GM12878 (cell line): ENCODE data around the gene PRCC. TPM values are rescaled to one million over a fixed set of nuclear protein-coding genes. Genes with fewer than 3 reads are reported as not detected.

ENCODE experiments used
- ATAC-seq: fragments of 200-7000 bp; cut with Tn5 transposase; 3 replicates; pipeline ENCODE4 v1.9.1; 2020; ENCODE audit warnings: mild to moderate bottlenecking, moderate library complexity
- BruUV-seq: library from RNA; stranded (reverse); fragments of 400-500 nt; replicated peaks from 2 replicates; lab custom pipeline; 2021; lab: Mats Ljungman, UMichigan
- CTCF ChIA-PET: fragments of 300-600 bp; sonication (Branson Sonifier 250); formaldehyde crosslinking; extraction: SDS; loops from one replicate; lab custom pipeline; 2021; ENCODE audit warnings: inconsistent platforms; lab: Yijun Ruan, JAX
- POLR2A ChIA-PET: fragments of 350-600 bp; formaldehyde crosslinking; extraction: SDS; loops from one replicate; lab custom pipeline; 2021; ENCODE audit warnings: inconsistent platforms; lab: Charles Lee
- RAD21 ChIA-PET: fragments of 300-600 bp; sonication (Branson Sonifier 250); formaldehyde crosslinking; loops from one replicate; lab custom pipeline; 2023; ENCODE audit warnings: antibody characterized with exemption; ENCODE audit not compliant: unreplicated experiment; lab: Charles Lee
- SMC1A ChIA-PET: fragments of 300-600 bp; sonication (Branson Sonifier 250); formaldehyde crosslinking; loops from one replicate; lab custom pipeline; 2023; ENCODE audit not compliant: unreplicated experiment, uncharacterized antibody; lab: Charles Lee
- DNase-seq: peaks from one replicate; pipeline ENCODE4 v3.0.0-alpha.2; 2011; ENCODE audit warnings: low read depth, low spot score
- FAIRE-seq: peaks from 3 replicates; lab custom pipeline; 2011; peaks lifted over from hg19 to GRCh38; lab: Jason Lieb, UNC
- H2AFZ ChIP-seq: 2 replicates; pipeline ENCODE4 v1.6.0; 2011; ENCODE audit warnings: low read depth, low read length, control low read depth; ENCODE audit not compliant: control insufficient read depth
- H3K27ac ChIP-seq: 2 replicates; pipeline ENCODE4 v1.5.1; 2011; ENCODE audit warnings: control low read depth; ENCODE audit not compliant: control insufficient read depth, insufficient read depth
- H3K27me3 ChIP-seq, 2 experiments: replicated peaks in 1 of 2; 2 replicates each; pipeline versions ENCODE4 v1.6.0 to v1.6.1; 2011; ENCODE audit warnings: low read length in 1 of 2; ENCODE audit not compliant: control insufficient read depth in 2 of 2, insufficient read depth in 2 of 2
- H3K36me3 ChIP-seq, 2 experiments: 2 replicates each; pipeline ENCODE4 v1.5.1; 2011; ENCODE audit warnings: low read length in 1 of 2; ENCODE audit not compliant: control insufficient read depth in 2 of 2, insufficient read depth in 2 of 2
- H3K4me1 ChIP-seq: 2 replicates; pipeline ENCODE4 v1.6.1; 2011; ENCODE audit warnings: mild to moderate bottlenecking, low read length, moderate library complexity, mixed read lengths; ENCODE audit not compliant: control insufficient read depth, insufficient read depth
- H3K4me2 ChIP-seq: 2 replicates; pipeline ENCODE4 v1.6.0; 2011; ENCODE audit warnings: control low read depth; ENCODE audit not compliant: control insufficient read depth, insufficient read depth
- H3K4me3 ChIP-seq: fragments of 200-600 bp; sonication (generic); 2 replicates; pipeline ENCODE4 v1.5.1; 2016
- H3K79me2 ChIP-seq: 2 replicates; pipeline ENCODE4 v1.6.0; 2011; ENCODE audit warnings: low read length; ENCODE audit not compliant: control insufficient read depth, insufficient read depth
- H3K9ac ChIP-seq: 2 replicates; pipeline ENCODE4 v1.8.0; 2011; ENCODE audit warnings: low read length, control low read depth, mixed read lengths; ENCODE audit not compliant: control insufficient read depth, insufficient read depth
- H3K9me3 ChIP-seq: replicated peaks from 3 replicates; pipeline ENCODE4 v1.5.1; 2011; ENCODE audit warnings: mild to moderate bottlenecking, low read length; ENCODE audit not compliant: control insufficient read depth, insufficient read depth
- H4K20me1 ChIP-seq: 2 replicates; pipeline ENCODE4 v1.6.0; 2011; ENCODE audit not compliant: control insufficient read depth, insufficient read depth
- BMI1 ChIP-seq: fragments of 450-650 bp; IDR thresholded peaks from 2 replicates; pipeline ENCODE4 v1.6.1; 2016; ENCODE audit warnings: mild to moderate bottlenecking, moderate library complexity, borderline replicate concordance
- HCFC1 ChIP-seq: fragments of 150-350 bp; IDR thresholded peaks from 2 replicates; pipeline ENCODE4 v1.6.1; 2014; ENCODE audit warnings: low read length
- LARP7 ChIP-seq: fragments of 450-650 bp; IDR thresholded peaks from 2 replicates; pipeline ENCODE4 v1.6.1; 2017; ENCODE audit warnings: mild to moderate bottlenecking
- NR2F1 ChIP-seq: fragments of 450-650 bp; conservative IDR thresholded peaks from 2 replicates; pipeline ENCODE4 v1.6.1; 2017; ENCODE audit warnings: mild to moderate bottlenecking
- PML ChIP-seq: IDR thresholded peaks from 2 replicates; pipeline ENCODE4 v1.6.1; 2012; ENCODE audit warnings: low read length, inconsistent platforms
- YY1 ChIP-seq: IDR thresholded peaks from 2 replicates; pipeline ENCODE4 v1.6.1; 2011; ENCODE audit warnings: low read depth, mild to moderate bottlenecking, low read length
- WGBS: methylation state at CpG from one replicate; pipeline ENCODE4 v1.1.6; 2016; ENCODE audit warnings: low lambda C conversion rate; ENCODE audit not compliant: insufficient replicate concordance, insufficient coverage; ENCODE audit errors: missing lambda C conversion rate; 5-methylcytosine and 5-hydroxymethylcytosine counted together
- in situ Hi-C: fragments of 300-500 bp; cut with MboI; formaldehyde crosslinking; loops from 9 replicates; pipeline ENCODE4 v1.14.3; 2018; ENCODE audit warnings: mixed read lengths
- intact Hi-C: fragments of 100-400 bp; cut with micrococcal nuclease; formaldehyde crosslinking; loops from one replicate; pipeline ENCODE4 v1.14.2; 2022; ENCODE audit not compliant: unreplicated experiment
- polyA plus RNA-seq, 11 experiments: library from polyadenylated mRNA; depleted of rRNA in 4 of 11; unstranded in 6 of 11; stranded (reverse) in 5 of 11; fragments of >200 nt; fragmentation: Nextera tagmentation in 4 of 11; fragmentation: Illumina TruSeq in 1 of 11; extraction: Ambion mirVana in 4 of 11; extraction: Trizol in 1 of 11; gene quantifications; 1 replicate in 1 of 11; 2 replicates in 10 of 11; pipeline versions ENCODE4 v1.2.1 to v1.2.3, GENCODE V29; 2011 to 2016; ENCODE audit warnings: inconsistent platforms in 2 of 11, missing spikeins in 2 of 11, low read depth in 1 of 11
- total RNA-seq, 4 experiments: library from RNA; depleted of rRNA in 3 of 4; stranded (reverse); fragments of >200 nt in 3 of 4; fragmentation: Illumina TruSeq in 1 of 4; extraction: Trizol in 1 of 4; gene quantifications; 2 replicates each; pipeline versions ENCODE4 v1.2.1 to v1.2.3, GENCODE V29; 2013 to 2021

Gene PRCC
- total and polyA plus RNA-seq, 10 of the 15 experiments (the other 5 are each of a cell fraction or from before 2014, with no cell fraction given): 23.8 to 132 (median 63.1) TPM

- Histone ChIP-seq H3K9me3 (no peaks in the 10 kb centered on the region), H3K36me3 (peaks cover 0 to 13% of the 10 kb centered on the region in 2 experiments; a peak in 2 of 4 replicates), H3K79me2 (peaks cover 84% of the 10 kb centered on the region), H4K20me1 (no peaks in the 10 kb centered on the region), H3K27me3 (no peaks in the 10 kb centered on the region), H3K4me2 (peak overlapping the region; percentile 28), H3K4me3 (peak overlapping the region; percentile 42; the same call in 1 of the 2 replicates), H3K27ac (no peak overlapping the region), H3K9ac (no peak overlapping the region), H3K4me1 (no peaks in the 10 kb centered on the region), H2AFZ (no peak overlapping the region)
- SMC1A ChIA-PET: interaction anchor here (0.5 to 11.8 kb wide), 11 partner anchors 12 to 151 kb away, joined by 3 to 108 read pairs (median 4); partner anchors contain the start of genes ISG20L2, METTL25B and MRPL24
- no peak for FAIRE-seq
- no TSS peak for BruUV-seq
- intact Hi-C loops (no loop called here), in situ Hi-C loops (no loop called here)
- no peak for DNase-seq
- RAD21 ChIA-PET: interaction anchor here (1.4 to 1.9 kb wide), 2 partner anchors 45 to 47 kb away, joined by 5 to 9 read pairs; partner anchors contain the start of gene METTL25B
- peak; percentile 6; the same call in 2 of the 3 replicates for ATAC-seq
- POLR2A ChIA-PET: interaction anchor here (0.7 to 1.8 kb wide), 3 partner anchors 8 to 232 kb away, joined by 3 to 5 read pairs (median 4); no protein-coding TSS in a partner anchor
- CTCF ChIA-PET: interaction anchor here (0.6 to 9.6 kb wide), 16 partner anchors 9 to 315 kb away, joined by 3 to 152 read pairs (median 6); partner anchors contain the start of genes ISG20L2, METTL25B and NTRK1
- WGBS: 71% methylated on average over 9 of the region's 9 CpGs
- no peak for TF ChIP-seq NR2F1
- TF ChIP-seq YY1: no peak
- no peak for TF ChIP-seq BMI1
- TF ChIP-seq PML: no peak
- TF ChIP-seq LARP7: no peak
- TF ChIP-seq HCFC1: no peak
Observed at GRCh38 chr1:156772728-156773497, 5.6 kb downstream of the PRCC start.
